AG04449 (cell line): Measurements from ENCODE around the gene TLCD2.
"Not testable (repeated sequence)": the region's sequence is repeated elsewhere in the genome, so short reads cannot be mapped to it uniquely, and the experiment has no call there.

Experiments
- CTCF ChIA-PET: fragments of 350-600 bp; formaldehyde crosslinking; extraction: SDS; loops from one replicate; lab custom pipeline; 2021; ENCODE audit warnings: antibody characterized with exemption; lab: Yijun Ruan, JAX
- POLR2A ChIA-PET: fragments of 400-600, 350-600 bp; formaldehyde crosslinking; extraction: SDS; loops from one replicate; lab custom pipeline; 2020; ENCODE audit warnings: antibody characterized with exemption, inconsistent platforms; lab: Yijun Ruan, JAX
- DNase-seq: peaks from one replicate; pipeline ENCODE4 v3.0.0-alpha.2; 2010; ENCODE audit warnings: low read depth, low spot score
- H3K4me3 ChIP-seq: 2 replicates; pipeline ENCODE4 v1.5.1; 2011; ENCODE audit warnings: low read depth, mild to moderate bottlenecking, control low read depth, low read length
- CTCF ChIP-seq: IDR thresholded peaks from one replicate; pipeline ENCODE4 v1.5.1; 2011; ENCODE audit warnings: mild to moderate bottlenecking, moderate library complexity, low read length, control low read depth, inconsistent platforms; ENCODE audit not compliant: insufficient read depth; ENCODE audit errors: missing control alignments

The TLCD2 gene

DNA sequence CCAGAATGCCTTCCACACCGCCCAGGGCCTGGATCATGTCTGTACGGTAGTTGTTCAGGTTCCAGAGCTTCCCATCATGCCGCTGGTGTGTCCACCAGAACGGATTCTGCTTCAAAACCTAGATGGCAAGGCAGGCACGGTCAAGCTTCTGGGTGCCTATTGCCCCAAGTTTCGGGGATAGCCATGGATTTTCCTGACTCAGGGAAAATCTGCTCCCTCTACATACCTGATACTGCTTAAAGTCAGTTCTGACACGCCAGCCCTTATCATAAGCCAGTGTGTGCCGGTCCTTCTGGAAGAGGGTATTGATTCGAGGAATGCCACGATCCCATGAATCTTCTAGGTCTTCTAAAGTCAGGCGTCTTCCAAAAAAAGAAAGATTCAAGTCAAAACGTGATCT, 49.1 kb downstream of the TLCD2 start:
- no peak for DNase-seq
- H3K4me3 ChIP-seq = no peak overlapping the region
- no peak for TF ChIP-seq CTCF
- ChIA-PET POLR2A (interaction anchor here (1.0 to 1.7 kb wide), 2 partner anchors 12 to 55 kb away, joined by 3 to 4 read pairs; partner anchors contain the start of gene RILP), CTCF (interaction anchor here (1.0 to 8.1 kb wide), 5 partner anchors 8 to 123 kb away, joined by 3 to 102 read pairs (median 29); partner anchors contain the start of genes RILP and SCARF1)

- DNase-seq = no peak
- POLR2A ChIA-PET = no interaction called here
- TF ChIP-seq CTCF = no peak
- CTCF ChIA-PET = interaction anchor here (1.2 to 8.1 kb wide), 3 partner anchors 9 to 11 kb away, joined by 4 to 102 read pairs (median 34); partner anchors contain the start of genes RILP and SCARF1
- no peak overlapping the region for H3K4me3 ChIP-seq
These were observed 52.1 kb downstream of the TLCD2 start for GRCh38 chr17:1658100-1658499.

DNA sequence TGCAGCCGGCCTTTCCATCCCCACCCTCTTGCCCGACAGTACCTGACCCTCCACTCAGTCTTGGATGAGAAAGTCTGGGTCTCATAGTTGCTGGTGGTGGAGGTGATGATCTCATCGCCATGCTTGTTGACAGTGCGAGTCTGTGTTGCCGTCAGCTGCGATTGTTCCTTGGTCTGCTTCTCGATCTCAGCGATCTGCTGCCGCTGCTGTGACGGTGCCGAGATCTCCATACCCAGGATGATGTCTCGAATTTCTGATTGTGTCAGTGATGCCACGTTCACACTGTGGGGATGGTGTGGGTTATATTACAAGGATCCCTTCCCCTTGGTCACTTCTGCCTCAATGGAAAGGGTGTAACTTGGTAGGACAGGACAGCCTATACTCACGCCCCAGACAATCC, 56.4 kb downstream of the TLCD2 start:
- TF ChIP-seq CTCF = no peak
- ChIA-PET POLR2A (no interaction called here), CTCF (interaction anchor here (9.1 kb wide), 1 partner anchor 16 kb away, joined by 92 read pairs; no protein-coding TSS in a partner anchor)
- DNase-seq = no peak
- no peak overlapping the region for H3K4me3 ChIP-seq

DNA sequence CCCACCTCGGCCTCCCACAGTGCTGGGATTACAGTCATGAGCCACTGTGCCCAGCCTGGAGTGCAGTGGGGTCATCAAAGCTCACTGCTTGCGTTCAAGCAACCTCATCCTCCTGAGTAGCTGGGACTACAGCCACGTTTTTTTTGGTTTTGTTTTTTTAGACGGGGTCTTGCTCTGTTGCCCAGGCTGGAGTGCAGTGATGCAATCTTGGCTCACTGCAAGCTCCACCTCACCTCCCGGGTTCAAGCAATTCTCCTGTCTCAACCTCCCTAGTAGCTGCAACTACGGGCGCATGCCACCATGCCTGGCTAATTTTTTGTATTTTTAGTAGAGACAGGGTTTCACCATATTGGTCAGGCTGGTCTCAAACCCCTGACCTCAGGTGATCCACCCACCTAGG, 57.4 kb downstream of the TLCD2 start:
- CTCF ChIA-PET = interaction anchor here (9.1 kb wide), 1 partner anchor 17 kb away, joined by 92 read pairs; no protein-coding TSS in a partner anchor
- H3K4me3 ChIP-seq, POLR2A ChIA-PET, DNase-seq: not testable (repeated sequence)
